Measurements from ENCODE around the gene MED13L.

GRCh38 chr12:116298578-116298977 is 21.1 kb upstream of the MED13L start:
- TF ChIP-seq CTCF (conservative IDR thresholded peaks at IDR 0.05 in 1 of 2, IDR thresholded peaks at IDR 0.05 in 1 of 2; ENCODE audit: extremely low read depth in 1 of 2, insufficient read depth in 1 of 2, low read depth in 1 of 2, low read length in 2 of 2): no peak
- no peak for TF ChIP-seq EZH2 (IDR thresholded peaks at IDR 0.05; ENCODE audit: borderline replicate concordance, low read length)
